ENCODE results near the gene LIMS2. TPM values are rescaled to one million over a fixed set of nuclear protein-coding genes. Genes with fewer than 3 reads are reported as not detected.
A peak's percentile ranks its signal among the peaks of the same experiment; 100 is the strongest.

Gene LIMS2
- total RNA-seq, 1 experiment from 2014 or later, result 8.9 TPM

DNA sequence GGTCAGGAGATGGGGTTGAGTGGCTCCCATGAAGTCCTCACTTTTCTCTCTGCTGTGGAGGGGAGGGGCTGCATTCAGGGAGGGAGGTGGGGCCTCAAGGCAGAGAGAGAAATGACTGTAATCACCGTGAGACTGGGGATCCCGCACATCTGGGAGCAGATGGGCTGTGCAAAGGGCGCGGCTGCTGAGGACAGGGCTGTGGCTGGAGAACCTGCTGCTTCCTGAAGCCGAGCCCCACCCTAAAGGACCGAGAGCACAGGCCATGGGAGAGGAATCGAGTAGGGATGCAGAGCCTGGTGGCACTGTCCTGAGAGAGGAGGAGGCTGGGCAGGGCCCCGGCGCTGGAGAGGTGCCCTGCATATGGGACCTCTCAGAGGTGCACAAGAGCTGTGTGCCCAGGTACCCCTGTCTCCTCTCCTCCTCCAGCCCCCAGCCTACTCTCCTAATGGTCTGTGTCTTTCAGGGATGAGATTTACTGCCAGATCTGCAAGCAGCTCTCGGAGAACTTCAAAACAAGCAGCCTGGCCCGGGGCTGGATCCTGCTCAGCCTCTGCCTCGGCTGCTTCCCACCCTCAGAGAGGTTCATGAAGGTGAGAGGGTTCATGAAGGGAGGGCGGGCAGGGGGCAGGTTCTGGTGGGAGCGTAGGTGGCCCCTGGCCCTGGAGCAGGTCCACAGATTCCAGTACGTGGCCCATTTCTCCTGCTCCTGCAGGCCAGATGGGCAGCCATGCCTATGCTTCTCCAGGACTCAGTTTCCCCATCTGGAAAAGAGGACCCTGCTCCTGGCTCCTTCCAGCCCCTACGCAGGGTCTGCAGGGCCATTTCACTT, 55.2 kb downstream of the LIMS2 start:
- ATAC-seq (peak; percentile 52), DNase-seq (ENCODE audit: low read depth, low spot score) (no peak)
- H3K9me3 ChIP-seq (ENCODE audit: control insufficient read depth, insufficient read depth, low read depth, low read length), result no peaks in the 10 kb centered on the region
- TF ChIP-seq REST (IDR thresholded peaks at IDR 0.05; ENCODE audit: insufficient read depth in 1 of 2, low read depth in 2 of 2, low read length in 1 of 2) (no peak), TCF7L2 (IDR thresholded peaks at IDR 0.05; ENCODE audit: low read depth, low read length) (no peak), SIN3A (IDR thresholded peaks at IDR 0.05; ENCODE audit: borderline replicate concordance, insufficient read depth, low read depth, low read length) (no peak), POLR2AphosphoS5 (IDR thresholded peaks at IDR 0.05; ENCODE audit: low read depth, low read length) (no peak)
- ChIA-PET CTCF (no interaction called here), POLR2A (no interaction called here)
- no peak overlapping the region for H3K4me3 ChIP-seq (ENCODE audit: low read depth in 2 of 2, low read length in 2 of 2)
- H3K36me3 ChIP-seq (ENCODE audit: control insufficient read depth, insufficient read depth, low read length), result no peaks in the 10 kb centered on the region
- in situ Hi-C loops (cut with HindIII; ENCODE audit: low pct_unique_long_range_greater_than_20kb, low sequenced_read_pairs), result no loop called here
- no peak overlapping the region for H3K27ac ChIP-seq (ENCODE audit: low read length)
- intact Hi-C loops (cut with micrococcal nuclease; ENCODE audit: unreplicated experiment), result no loop called here
- BruUV-seq (replicated peaks), result no TSS peak
- H3K27me3 ChIP-seq (ENCODE audit: control insufficient read depth, insufficient read depth, low read length), result no peaks in the 10 kb centered on the region
- no peaks in the 10 kb centered on the region for H3K4me1 ChIP-seq (ENCODE audit: control insufficient read depth, insufficient read depth, low read length)

GRCh38 chr2:127619203-127619590, 56.1 kb downstream of the LIMS2 start:
- in situ Hi-C loops (cut with HindIII; ENCODE audit: low pct_unique_long_range_greater_than_20kb, low sequenced_read_pairs) (no loop called here), intact Hi-C loops (cut with micrococcal nuclease; ENCODE audit: unreplicated experiment) (no loop called here)
- ChIA-PET POLR2A (interaction anchor here (0.8 kb wide), 1 partner anchor 54 kb away, joined by 5 read pairs; no protein-coding TSS in a partner anchor), CTCF (no interaction called here)
- Histone ChIP-seq H3K27ac (ENCODE audit: low read length) (no peak overlapping the region), H3K36me3 (ENCODE audit: control insufficient read depth, insufficient read depth, low read length) (no peaks in the 10 kb centered on the region), H3K4me3 (ENCODE audit: low read depth in 2 of 2, low read length in 2 of 2) (no peak overlapping the region), H3K27me3 (ENCODE audit: control insufficient read depth, insufficient read depth, low read length) (no peaks in the 10 kb centered on the region), H3K4me1 (ENCODE audit: control insufficient read depth, insufficient read depth, low read length) (no peaks in the 10 kb centered on the region), H3K9me3 (ENCODE audit: control insufficient read depth, insufficient read depth, low read depth, low read length) (no peaks in the 10 kb centered on the region)
- BruUV-seq (replicated peaks), result no TSS peak
- ATAC-seq (no peak), DNase-seq (ENCODE audit: low read depth, low spot score) (no peak)
- no peak for TF ChIP-seq POLR2AphosphoS5 (IDR thresholded peaks at IDR 0.05; ENCODE audit: low read depth, low read length)
- TF ChIP-seq, protein P1, sequence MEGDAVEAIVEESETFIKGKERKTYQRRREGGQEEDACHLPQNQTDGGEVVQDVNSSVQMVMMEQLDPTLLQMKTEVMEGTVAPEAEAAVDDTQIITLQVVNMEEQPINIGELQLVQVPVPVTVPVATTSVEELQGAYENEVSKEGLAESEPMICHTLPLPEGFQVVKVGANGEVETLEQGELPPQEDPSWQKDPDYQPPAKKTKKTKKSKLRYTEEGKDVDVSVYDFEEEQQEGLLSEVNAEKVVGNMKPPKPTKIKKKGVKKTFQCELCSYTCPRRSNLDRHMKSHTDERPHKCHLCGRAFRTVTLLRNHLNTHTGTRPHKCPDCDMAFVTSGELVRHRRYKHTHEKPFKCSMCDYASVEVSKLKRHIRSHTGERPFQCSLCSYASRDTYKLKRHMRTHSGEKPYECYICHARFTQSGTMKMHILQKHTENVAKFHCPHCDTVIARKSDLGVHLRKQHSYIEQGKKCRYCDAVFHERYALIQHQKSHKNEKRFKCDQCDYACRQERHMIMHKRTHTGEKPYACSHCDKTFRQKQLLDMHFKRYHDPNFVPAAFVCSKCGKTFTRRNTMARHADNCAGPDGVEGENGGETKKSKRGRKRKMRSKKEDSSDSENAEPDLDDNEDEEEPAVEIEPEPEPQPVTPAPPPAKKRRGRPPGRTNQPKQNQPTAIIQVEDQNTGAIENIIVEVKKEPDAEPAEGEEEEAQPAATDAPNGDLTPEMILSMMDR (IDR thresholded peaks at IDR 0.05), result no peak
- TF ChIP-seq SIN3A (IDR thresholded peaks at IDR 0.05; ENCODE audit: borderline replicate concordance, insufficient read depth, low read depth, low read length), result no peak
- TF ChIP-seq TCF7L2 (IDR thresholded peaks at IDR 0.05; ENCODE audit: low read depth, low read length), result no peak
- TF ChIP-seq REST (IDR thresholded peaks at IDR 0.05; ENCODE audit: insufficient read depth in 1 of 2, low read depth in 2 of 2, low read length in 1 of 2), result no peak

All from Panc1 (cell line).